Activated CD4-positive, alpha-beta T cell treated with anti-CD3 and anti-CD28 coated beads, Interleukin-2, amount 50 U/mL, for 48 hours (primary cell): ENCODE data around the gene GLIPR1L1.

Experiments used
- DNase-seq, 2 experiments: peaks; one replicate each; pipeline ENCODE4 v3.0.0-alpha.2; 2020

GLIPR1L1 gene

GRCh38 chr12:75354011-75354410 lies 19.5 kb downstream of the GLIPR1L1 start:
- no peak for DNase-seq

- no peak for DNase-seq
Measured at GRCh38 chr12:75360920-75361319, 26.4 kb downstream of the GLIPR1L1 start.

- no peak for DNase-seq
Measured at GRCh38 chr12:75361408-75361807, 26.9 kb downstream of the GLIPR1L1 start.

GRCh38 chr12:75364919-75365318 lies 30.4 kb downstream of the GLIPR1L1 start:
- DNase-seq: no peak

GRCh38 chr12:75366629-75367028 lies 32.2 kb downstream of the GLIPR1L1 start:
- no peak for DNase-seq

GRCh38 chr12:75374971-75375370 lies 40.5 kb downstream of the GLIPR1L1 start:
- DNase-seq: no peak

GRCh38 chr12:75378354-75378753 lies 43.9 kb downstream of the GLIPR1L1 start:
- DNase-seq: no peak

- no peak for DNase-seq
Measured at GRCh38 chr12:75389061-75389460, 54.6 kb downstream of the GLIPR1L1 start.

- no peak for DNase-seq
Measured at GRCh38 chr12:75389706-75390105, 55.2 kb downstream of the GLIPR1L1 start.

- DNase-seq: no peak
Measured at GRCh38 chr12:75390156-75390898, 55.9 kb downstream of the GLIPR1L1 start.

- DNase-seq: peak; percentile 91 to 93
Measured at GRCh38 chr12:75390899-75391538, 56.5 kb downstream of the GLIPR1L1 start, which contains the start of gene GLIPR1L2. Gene GLIPR1L2 (plus strand): TSS chr12:75391089. CDS start chr12:75391117, 28 bp downstream.

GRCh38 chr12:75404231-75404630 lies 69.8 kb downstream of the GLIPR1L1 start:
- DNase-seq: no peak

GRCh38 chr12:75407683-75408082 lies 73.2 kb downstream of the GLIPR1L1 start:
- DNase-seq: no peak

GRCh38 chr12:75409830-75410229 lies 75.4 kb downstream of the GLIPR1L1 start:
- DNase-seq: no peak

GRCh38 chr12:75414671-75415070 lies 80.2 kb downstream of the GLIPR1L1 start:
- DNase-seq: no peak

- DNase-seq: no peak
Measured at GRCh38 chr12:75419841-75420240, 85.4 kb downstream of the GLIPR1L1 start.
